ENCODE results near the gene IFRD2. TPM values are rescaled to one million over a fixed set of nuclear protein-coding genes. Genes with fewer than 3 reads are reported as not detected.

IFRD2 gene
- total and polyA plus RNA-seq, 3 donors from 2014 or later: 42.3 to 60.9 (median 55.3) TPM

DNA sequence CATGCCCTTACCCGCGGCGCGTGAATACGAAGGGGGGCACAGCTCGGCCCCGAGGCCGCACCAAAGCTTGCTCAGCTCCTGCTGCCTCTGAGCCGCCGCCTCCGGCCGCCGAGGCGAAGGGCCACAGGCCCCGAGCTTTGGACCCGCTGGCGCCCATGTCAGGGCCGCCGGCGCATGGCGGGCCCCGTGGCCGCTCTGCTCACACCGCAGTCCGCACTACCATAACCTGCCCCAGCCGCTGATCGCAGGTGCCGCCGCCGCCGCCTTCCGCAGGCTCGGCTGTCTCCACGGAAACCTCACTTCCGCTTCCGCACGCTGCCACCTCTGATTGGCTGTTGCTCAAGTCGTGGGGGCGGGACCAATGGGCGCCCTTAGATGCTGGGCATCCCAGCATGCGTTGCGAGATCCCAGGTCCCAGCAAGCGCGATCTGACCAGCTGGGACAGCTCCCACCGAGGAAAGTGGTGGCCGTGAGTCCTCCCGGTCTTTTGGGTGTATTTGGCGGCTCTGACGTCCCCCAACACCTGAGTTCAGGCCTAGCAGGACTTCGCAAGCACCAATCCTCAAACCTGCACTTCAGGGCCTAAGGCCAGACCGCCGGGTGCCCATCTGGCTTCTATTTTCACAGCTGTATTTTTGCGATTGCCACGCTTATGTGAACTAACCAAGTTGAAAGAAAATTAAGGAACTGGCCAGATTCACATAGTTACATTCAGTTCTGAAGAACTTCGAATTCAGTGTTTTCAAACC is 35.9 kb upstream of the IFRD2 start, which contains the start of gene TUSC2:
TUSC2 (minus strand) TSS at position 281 of the 749 bp plus-strand sequence; CDS start at position 157, 124 bp downstream.
- Histone ChIP-seq H3K4me1 (peaks cover 30% of the 10 kb centered on the region), H3K27ac (peak within 1 kb of the TSS; percentile 45 to 71), H3K4me3 (peak within 1 kb of the TSS; percentile 85 to 88), H3K9me3 (no peaks in the 10 kb centered on the region), H3K36me3 (ENCODE audit: low read depth, missing control alignments) (no peaks in the 10 kb centered on the region), H3K27me3 (no peaks in the 10 kb centered on the region)
- no peak for TF ChIP-seq POLR2A (IDR thresholded peaks at IDR 0.05)
- TF ChIP-seq CTCF (IDR thresholded peaks at IDR 0.05): peak in 1 of 3 experiments; percentile 14
- WGBS, 2 donors: 2 to 3% methylated on average over 9 to 51 of the region's 55 CpGs
- intact Hi-C loops (cut with DNase I; ENCODE audit: low total_unique reads): loop anchor here (10.0 kb wide), 1 partner anchor 73 kb away; no protein-coding TSS in a partner anchor
- DNase-seq: peak; percentile 99

GRCh38 chr3:50327129-50327528 is 34.9 kb upstream of the IFRD2 start:
- Histone ChIP-seq H3K27me3 (no peaks in the 10 kb centered on the region), H3K4me3 (peak overlapping the region; percentile 85 to 88), H3K4me1 (peaks cover 37% of the 10 kb centered on the region), H3K36me3 (ENCODE audit: low read depth, missing control alignments) (no peaks in the 10 kb centered on the region), H3K27ac (peak overlapping the region in 1 of 2 donors; percentile 59), H3K9me3 (no peaks in the 10 kb centered on the region)
- no peak for DNase-seq
- TF ChIP-seq CTCF (IDR thresholded peaks at IDR 0.05): no peak
- no peak for TF ChIP-seq POLR2A (IDR thresholded peaks at IDR 0.05)
- 34 to 64% methylated on average over 2 to 4 of the region's 4 CpGs for WGBS, 2 donors
- intact Hi-C loops (cut with DNase I; ENCODE audit: low total_unique reads): loop anchor here (10.0 kb wide), 1 partner anchor 72 kb away; no protein-coding TSS in a partner anchor

DNA sequence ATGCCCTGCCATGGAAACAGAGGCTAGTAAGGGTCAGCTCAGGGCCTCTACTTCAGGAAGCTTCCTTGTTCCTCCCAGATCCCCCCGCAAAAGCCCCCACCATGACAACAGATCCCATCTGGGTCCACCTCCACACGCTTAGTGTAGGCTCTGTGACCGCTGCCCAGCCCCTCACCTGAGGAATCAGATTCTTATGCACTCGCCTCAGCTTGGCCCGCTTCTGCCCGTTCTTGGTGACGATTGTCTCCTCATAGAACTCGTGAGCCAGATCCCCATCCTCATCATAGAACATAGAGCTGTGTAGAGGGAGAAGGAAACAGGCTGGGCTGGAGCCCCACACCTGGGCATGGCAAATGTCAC is 33.9 kb upstream of the IFRD2 start:
- Histone ChIP-seq H3K36me3 (ENCODE audit: low read depth, missing control alignments) (no peaks in the 10 kb centered on the region), H3K4me3 (no peak overlapping the region), H3K27me3 (no peaks in the 10 kb centered on the region), H3K4me1 (peaks cover 41% of the 10 kb centered on the region), H3K9me3 (no peaks in the 10 kb centered on the region), H3K27ac (no peak overlapping the region)
- 89 to 90% methylated on average over 8 of the region's 8 CpGs for WGBS, 2 donors
- no peak for TF ChIP-seq POLR2A (IDR thresholded peaks at IDR 0.05)
- no peak for TF ChIP-seq CTCF (IDR thresholded peaks at IDR 0.05)
- no peak for DNase-seq
- intact Hi-C loops (cut with DNase I; ENCODE audit: low total_unique reads): loop anchor here (10.0 kb wide), 1 partner anchor 71 kb away; no protein-coding TSS in a partner anchor

DNA sequence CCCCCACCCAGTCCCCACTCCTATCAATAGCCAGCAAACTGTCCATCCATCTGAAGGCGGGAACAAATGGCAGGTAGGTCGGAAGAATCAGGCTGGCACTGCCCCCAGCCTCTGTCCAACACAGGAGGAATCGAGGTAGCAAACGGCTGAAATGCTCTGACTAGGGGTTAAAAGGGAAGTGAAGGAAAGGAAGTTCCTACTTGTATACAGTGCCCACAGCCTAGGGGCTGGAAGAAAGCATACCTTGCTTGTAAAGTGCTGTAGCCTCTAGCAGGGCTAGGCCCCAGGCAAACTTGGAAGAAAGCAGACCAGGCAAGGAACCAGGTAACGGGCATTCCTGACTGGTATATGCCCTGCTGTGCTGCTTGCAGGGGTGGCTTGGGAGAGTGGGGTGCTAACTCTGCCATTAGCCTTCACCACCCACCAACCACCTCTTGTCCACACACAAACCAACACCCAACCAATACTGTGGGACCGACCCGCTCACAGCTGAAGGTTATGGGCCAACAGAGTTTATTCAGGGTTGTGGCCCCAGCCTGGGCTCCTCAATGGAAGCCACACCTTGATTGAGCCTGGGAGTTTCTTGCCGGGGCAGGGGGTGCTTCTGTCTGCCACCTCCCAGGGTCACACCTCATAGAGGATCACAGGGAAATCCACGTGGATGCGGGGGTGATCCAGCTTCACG is 33.4 kb upstream of the IFRD2 start:
- intact Hi-C loops (cut with DNase I; ENCODE audit: low total_unique reads): loop anchor here (10.0 kb wide), 1 partner anchor 71 kb away; no protein-coding TSS in a partner anchor
- peak overlapping the region in 1 of 2 donors; percentile 96 for H3K27ac ChIP-seq
- peaks cover 41% of the 10 kb centered on the region for H3K4me1 ChIP-seq
- no peaks in the 10 kb centered on the region for H3K9me3 ChIP-seq
- no peak overlapping the region for H3K4me3 ChIP-seq
- no peaks in the 10 kb centered on the region for H3K27me3 ChIP-seq
- no peaks in the 10 kb centered on the region for H3K36me3 ChIP-seq (ENCODE audit: low read depth, missing control alignments)
- 87 to 94% methylated on average over 10 to 11 of the region's 11 CpGs for WGBS, 2 donors
- TF ChIP-seq CTCF (IDR thresholded peaks at IDR 0.05): no peak
- no peak for TF ChIP-seq POLR2A (IDR thresholded peaks at IDR 0.05)
- no peak for DNase-seq

Data from testis (tissue), 3 donors.